IMR-90 (cell line): ENCODE data around the gene CIRBP. TPM values are rescaled to one million over a fixed set of nuclear protein-coding genes. Genes with fewer than 3 reads are reported as not detected.

Experiments used
- CTCF ChIP-seq: conservative IDR thresholded peaks from 2 replicates; pipeline ENCODE4 v1.5.1; 2012; ENCODE audit warnings: mild to moderate bottlenecking, low read depth, low read length, improper control_type of control experiment
- ELK1 ChIP-seq: fragments of 150-350 bp; IDR thresholded peaks from 2 replicates; pipeline ENCODE4 v1.6.1; 2016; ENCODE audit warnings: low read depth, mild to moderate bottlenecking, low read length, moderate library complexity, borderline replicate concordance
- polyA plus RNA-seq, 3 experiments: library from polyadenylated mRNA; depleted of rRNA; stranded (reverse); fragments of >200 nt; gene quantifications; 2 replicates each; pipeline ENCODE4 v1.2.3, GENCODE V29; 2012; ENCODE audit warnings: low replicate concordance in 1 of 3
- total RNA-seq: library from RNA; depleted of rRNA; stranded (reverse); fragments of >200 nt; gene quantifications from 2 replicates; pipeline ENCODE4 v1.2.3, GENCODE V29; 2012

CIRBP gene
- total and polyA plus RNA-seq, 2 of the 4 experiments (the other 2 are of a cell fraction): 299 to 542 TPM

GRCh38 chr19:1229056-1229923 is 39.8 kb upstream of the CIRBP start (continued):
- TF ChIP-seq ELK1 (no peak), CTCF (no peak)
